ENCODE results near the gene PRRT4.
A peak's percentile ranks its signal among the peaks of the same experiment; 100 is the strongest.

The PRRT4 gene

GRCh38 chr7:128383776-128384175 lies 22.3 kb upstream of the PRRT4 start:
- Histone ChIP-seq H3K9ac (ENCODE audit: low read length) (no peak overlapping the region), H3K4me1 (ENCODE audit: control insufficient read depth, insufficient read depth, low read depth, low read length) (peaks cover 6% of the 10 kb centered on the region), H3K18ac (ENCODE audit: low read depth in 1 of 2, low read length in 2 of 2) (no peak overlapping the region), H4K8ac (ENCODE audit: low read length) (no peak overlapping the region), H2AK5ac (ENCODE audit: low read length, severe bottlenecking) (no peak overlapping the region), H2AFZ (ENCODE audit: low read depth, low read length) (no peak overlapping the region), H3K4me3 (ENCODE audit: insufficient read depth in 1 of 2, low read depth in 1 of 2, low read length in 2 of 2) (peak overlapping the region in 1 of 2 experiments; percentile 12), H3K14ac (ENCODE audit: low read length in 2 of 2) (no peak overlapping the region), H3K79me1 (replicated peaks; ENCODE audit: low read length, poor library complexity, severe bottlenecking) (no peaks in the 10 kb centered on the region), H2BK120ac (ENCODE audit: low read depth, low read length) (no peak overlapping the region), H3K27me3 (ENCODE audit: control insufficient read depth in 1 of 2, insufficient read depth in 1 of 2, low read length in 2 of 2) (peaks cover 16% of the 10 kb centered on the region in 2 experiments), H3K23ac (ENCODE audit: low read length in 2 of 2) (no peak overlapping the region), H3K36me3 (ENCODE audit: control insufficient read depth in 1 of 2, insufficient read depth in 2 of 2, low read depth in 1 of 2, low read length in 2 of 2) (no peaks in the 10 kb centered on the region), H3K27ac (ENCODE audit: low read length, poor library complexity, severe bottlenecking) (no peak overlapping the region), H3K9me3 (ENCODE audit: control insufficient read depth, low read length) (no peaks in the 10 kb centered on the region), H2BK12ac (ENCODE audit: low read length in 2 of 2) (no peak overlapping the region), H2BK15ac (ENCODE audit: low read depth, poor library complexity, severe bottlenecking) (no peak overlapping the region), H4K91ac (ENCODE audit: low read length) (no peak overlapping the region), H2BK5ac (ENCODE audit: low read depth, low read length, poor library complexity, severe bottlenecking) (no peak overlapping the region), H3K4ac (ENCODE audit: low read depth in 1 of 2, low read length in 2 of 2) (no peak overlapping the region), H3K4me2 (ENCODE audit: low read length, poor library complexity, severe bottlenecking) (no peak overlapping the region)
- 79% methylated on average over 1 of the region's 3 CpGs for WGBS
- no peak for DNase-seq

- H2AK5ac ChIP-seq (ENCODE audit: low read length, severe bottlenecking) = no peak overlapping the region
- H3K36me3 ChIP-seq (ENCODE audit: control insufficient read depth in 1 of 2, insufficient read depth in 2 of 2, low read depth in 1 of 2, low read length in 2 of 2) = no peaks in the 10 kb centered on the region
- no peak overlapping the region for H2AFZ ChIP-seq (ENCODE audit: low read depth, low read length)
- H4K91ac ChIP-seq (ENCODE audit: low read length) = no peak overlapping the region
- H3K23ac ChIP-seq (ENCODE audit: low read length in 2 of 2) = no peak overlapping the region
- no peak overlapping the region for H3K4ac ChIP-seq (ENCODE audit: low read depth in 1 of 2, low read length in 2 of 2)
- no peak overlapping the region for H4K8ac ChIP-seq (ENCODE audit: low read length)
- DNase-seq = no peak
- H2BK12ac ChIP-seq (ENCODE audit: low read length in 2 of 2) = no peak overlapping the region
- H3K4me2 ChIP-seq (ENCODE audit: low read length, poor library complexity, severe bottlenecking) = no peak overlapping the region
- H3K4me1 ChIP-seq (ENCODE audit: control insufficient read depth, insufficient read depth, low read depth, low read length) = peaks cover 6% of the 10 kb centered on the region
- H3K4me3 ChIP-seq (ENCODE audit: insufficient read depth in 1 of 2, low read depth in 1 of 2, low read length in 2 of 2) = peak overlapping the region in 1 of 2 experiments; percentile 15
- no peak overlapping the region for H2BK5ac ChIP-seq (ENCODE audit: low read depth, low read length, poor library complexity, severe bottlenecking)
- no peak overlapping the region for H3K9ac ChIP-seq (ENCODE audit: low read length)
- H2BK15ac ChIP-seq (ENCODE audit: low read depth, poor library complexity, severe bottlenecking) = no peak overlapping the region
- H3K27me3 ChIP-seq (ENCODE audit: control insufficient read depth in 1 of 2, insufficient read depth in 1 of 2, low read length in 2 of 2) = peaks cover 7% of the 10 kb centered on the region in 2 experiments
- no peaks in the 10 kb centered on the region for H3K9me3 ChIP-seq (ENCODE audit: control insufficient read depth, low read length)
- H3K27ac ChIP-seq (ENCODE audit: low read length, poor library complexity, severe bottlenecking) = no peak overlapping the region
- no peak overlapping the region for H3K14ac ChIP-seq (ENCODE audit: low read length in 2 of 2)
- H3K79me1 ChIP-seq (replicated peaks; ENCODE audit: low read length, poor library complexity, severe bottlenecking) = no peaks in the 10 kb centered on the region
- no peak overlapping the region for H2BK120ac ChIP-seq (ENCODE audit: low read depth, low read length)
- no peak overlapping the region for H3K18ac ChIP-seq (ENCODE audit: low read depth in 1 of 2, low read length in 2 of 2)
- 75% methylated on average over 19 of the region's 19 CpGs for WGBS
These were observed 19.8 kb upstream of the PRRT4 start for GRCh38 chr7:128381161-128381821.

- Histone ChIP-seq H4K91ac (ENCODE audit: low read length) (no peak overlapping the region), H3K14ac (ENCODE audit: low read length in 2 of 2) (no peak overlapping the region), H3K36me3 (ENCODE audit: control insufficient read depth in 1 of 2, insufficient read depth in 2 of 2, low read depth in 1 of 2, low read length in 2 of 2) (no peaks in the 10 kb centered on the region), H3K18ac (ENCODE audit: low read depth in 1 of 2, low read length in 2 of 2) (no peak overlapping the region), H2BK120ac (ENCODE audit: low read depth, low read length) (no peak overlapping the region), H2BK15ac (ENCODE audit: low read depth, poor library complexity, severe bottlenecking) (no peak overlapping the region), H3K27ac (ENCODE audit: low read length, poor library complexity, severe bottlenecking) (no peak overlapping the region), H3K9me3 (ENCODE audit: control insufficient read depth, low read length) (no peaks in the 10 kb centered on the region), H3K79me1 (replicated peaks; ENCODE audit: low read length, poor library complexity, severe bottlenecking) (no peaks in the 10 kb centered on the region), H3K4me3 (ENCODE audit: insufficient read depth in 1 of 2, low read depth in 1 of 2, low read length in 2 of 2) (no peak overlapping the region), H3K9ac (ENCODE audit: low read length) (no peak overlapping the region), H3K4me2 (ENCODE audit: low read length, poor library complexity, severe bottlenecking) (no peak overlapping the region), H3K27me3 (ENCODE audit: control insufficient read depth in 1 of 2, insufficient read depth in 1 of 2, low read length in 2 of 2) (peaks cover 7 to 9% of the 10 kb centered on the region in 2 experiments), H3K23ac (ENCODE audit: low read length in 2 of 2) (no peak overlapping the region), H4K8ac (ENCODE audit: low read length) (no peak overlapping the region), H2AFZ (ENCODE audit: low read depth, low read length) (no peak overlapping the region), H2AK5ac (ENCODE audit: low read length, severe bottlenecking) (no peak overlapping the region), H3K4me1 (ENCODE audit: control insufficient read depth, insufficient read depth, low read depth, low read length) (peaks cover 6% of the 10 kb centered on the region), H3K4ac (ENCODE audit: low read depth in 1 of 2, low read length in 2 of 2) (no peak overlapping the region), H2BK12ac (ENCODE audit: low read length in 2 of 2) (no peak overlapping the region), H2BK5ac (ENCODE audit: low read depth, low read length, poor library complexity, severe bottlenecking) (no peak overlapping the region)
- WGBS = 68% methylated on average over 3 of the region's 3 CpGs
- DNase-seq = peak; percentile 12
These were observed 19.1 kb upstream of the PRRT4 start for GRCh38 chr7:128380483-128381106.

GRCh38 chr7:128379900-128380479 lies 18.5 kb upstream of the PRRT4 start:
- Histone ChIP-seq H3K36me3 (ENCODE audit: control insufficient read depth in 1 of 2, insufficient read depth in 2 of 2, low read depth in 1 of 2, low read length in 2 of 2) (no peaks in the 10 kb centered on the region), H3K4me3 (ENCODE audit: insufficient read depth in 1 of 2, low read depth in 1 of 2, low read length in 2 of 2) (no peak overlapping the region), H4K91ac (ENCODE audit: low read length) (no peak overlapping the region), H3K79me1 (replicated peaks; ENCODE audit: low read length, poor library complexity, severe bottlenecking) (no peaks in the 10 kb centered on the region), H3K14ac (ENCODE audit: low read length in 2 of 2) (no peak overlapping the region), H3K4ac (ENCODE audit: low read depth in 1 of 2, low read length in 2 of 2) (no peak overlapping the region), H3K9me3 (ENCODE audit: control insufficient read depth, low read length) (no peaks in the 10 kb centered on the region), H2BK12ac (ENCODE audit: low read length in 2 of 2) (no peak overlapping the region), H3K4me1 (ENCODE audit: control insufficient read depth, insufficient read depth, low read depth, low read length) (peaks cover 6% of the 10 kb centered on the region), H3K23ac (ENCODE audit: low read length in 2 of 2) (no peak overlapping the region), H2AFZ (ENCODE audit: low read depth, low read length) (no peak overlapping the region), H2AK5ac (ENCODE audit: low read length, severe bottlenecking) (no peak overlapping the region), H3K27me3 (ENCODE audit: control insufficient read depth in 1 of 2, insufficient read depth in 1 of 2, low read length in 2 of 2) (peaks cover 7 to 9% of the 10 kb centered on the region in 2 experiments), H4K8ac (ENCODE audit: low read length) (no peak overlapping the region), H2BK120ac (ENCODE audit: low read depth, low read length) (no peak overlapping the region), H3K27ac (ENCODE audit: low read length, poor library complexity, severe bottlenecking) (no peak overlapping the region), H2BK15ac (ENCODE audit: low read depth, poor library complexity, severe bottlenecking) (no peak overlapping the region), H3K4me2 (ENCODE audit: low read length, poor library complexity, severe bottlenecking) (no peak overlapping the region), H3K18ac (ENCODE audit: low read depth in 1 of 2, low read length in 2 of 2) (no peak overlapping the region), H3K9ac (ENCODE audit: low read length) (no peak overlapping the region), H2BK5ac (ENCODE audit: low read depth, low read length, poor library complexity, severe bottlenecking) (no peak overlapping the region)
- DNase-seq = no peak
- WGBS = 89% methylated on average over 5 of the region's 6 CpGs

Data from mesenchymal stem cell (in vitro differentiated cells and primary cell).